HL-60 (cell line): Measurements from ENCODE around the gene MED1.
A peak's percentile ranks its signal among the peaks of the same experiment; 100 is the strongest.

ENCODE experiments used
- DNase-seq, 2 experiments: peaks; one replicate each; pipeline ENCODE4 v3.0.0-alpha.2; 2010 to 2020; ENCODE audit warnings: low read depth in 1 of 2, low spot score in 1 of 2
- H3K27ac ChIP-seq: fragments of 250-450 bp; sonication (Bioruptor Pico); replicated peaks from 2 replicates; pipeline ENCODE4 v1.5.1; 2020; ENCODE audit warnings: mild to moderate bottlenecking, moderate library complexity
- H3K27me3 ChIP-seq: fragments of 250-450 bp; sonication (Bioruptor Pico); 2 replicates; pipeline ENCODE4 v1.5.1; 2021; ENCODE audit warnings: mild to moderate bottlenecking, moderate library complexity; ENCODE audit not compliant: insufficient read depth, poor library complexity, severe bottlenecking
- H3K4me3 ChIP-seq: replicated peaks from 2 replicates; pipeline ENCODE4 v1.5.1; 2011; ENCODE audit warnings: mild to moderate bottlenecking, control low read depth, low read length; ENCODE audit not compliant: insufficient read depth
- CTCF ChIP-seq: IDR thresholded peaks from one replicate; pipeline ENCODE4 v1.5.1; 2011; ENCODE audit warnings: low read length, control low read depth, inconsistent platforms; ENCODE audit not compliant: insufficient read depth
- GABPA ChIP-seq: IDR thresholded peaks from 2 replicates; pipeline ENCODE4 v1.6.1; 2012; ENCODE audit warnings: low read depth
- POLR2AphosphoS5 ChIP-seq: IDR thresholded peaks from 2 replicates; pipeline ENCODE4 v1.6.1; 2012; ENCODE audit warnings: low read depth
- REST ChIP-seq: IDR thresholded peaks from 2 replicates; pipeline ENCODE4 v1.6.1; 2012; ENCODE audit warnings: low read depth; ENCODE audit not compliant: insufficient replicate concordance
- SPI1 ChIP-seq: IDR thresholded peaks from 2 replicates; pipeline ENCODE4 v1.6.1; 2012; ENCODE audit warnings: low read depth, mild to moderate bottlenecking, borderline replicate concordance

Gene MED1

GRCh38 chr17:39365242-39365641, 85.8 kb downstream of the MED1 start:
- no peak for DNase-seq
- no peak for TF ChIP-seq REST
- TF ChIP-seq CTCF = no peak
- TF ChIP-seq GABPA = no peak
- no peak for TF ChIP-seq POLR2AphosphoS5
- no peak for TF ChIP-seq SPI1

GRCh38 chr17:39364236-39365025, 86.6 kb downstream of the MED1 start:
- TF ChIP-seq GABPA (no peak), CTCF (no peak), POLR2AphosphoS5 (no peak), SPI1 (no peak), REST (no peak)
- peak; percentile 41 to 49 for DNase-seq
- H3K4me3 ChIP-seq = no peak overlapping the region
- peak overlapping the region; percentile 72 for H3K27ac ChIP-seq
- H3K27me3 ChIP-seq = no peaks in the 10 kb centered on the region

More at GRCh38 chr17:39365242-39365641, 85.8 kb downstream of the MED1 start:
- peak overlapping the region; percentile 10; the same call in 1 of the 2 replicates for H3K4me3 ChIP-seq
- H3K27me3 ChIP-seq = no peaks in the 10 kb centered on the region
- peak overlapping the region; percentile 72 for H3K27ac ChIP-seq

GRCh38 chr17:39361064-39361463, 90.0 kb downstream of the MED1 start:
- H3K4me3 ChIP-seq = no peak overlapping the region
- H3K27me3 ChIP-seq = no peaks in the 10 kb centered on the region
- DNase-seq = no peak
- no peak for TF ChIP-seq CTCF
- no peak for TF ChIP-seq REST
- no peak for TF ChIP-seq GABPA
- no peak for TF ChIP-seq POLR2AphosphoS5
- no peak for TF ChIP-seq SPI1
- H3K27ac ChIP-seq = no peak overlapping the region
